ENCODE measurements around the gene H2BK1.

H2BK1 gene

DNA sequence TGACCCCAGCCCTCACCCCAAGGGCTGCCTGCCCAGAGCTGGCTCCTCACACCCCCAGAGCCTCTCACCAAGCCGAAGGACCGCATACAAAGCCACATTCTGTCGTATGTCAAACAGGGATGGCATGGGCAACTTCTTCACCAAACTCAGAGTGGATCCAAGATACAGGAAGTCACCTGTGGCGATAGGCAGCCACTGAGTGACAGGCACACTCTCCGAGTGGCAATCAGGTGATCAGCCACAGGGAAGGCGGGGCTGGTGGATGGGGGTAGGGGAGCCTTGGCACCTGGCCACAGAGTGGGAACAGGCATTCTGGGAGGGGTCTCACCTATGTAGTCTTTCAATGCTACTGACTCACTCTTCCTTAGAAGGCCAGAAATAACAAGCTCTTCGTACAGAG lies 16.1 kb downstream of the H2BK1 start:
- H2AFZ ChIP-seq (ENCODE audit: low read depth), result no peak overlapping the region

DNA sequence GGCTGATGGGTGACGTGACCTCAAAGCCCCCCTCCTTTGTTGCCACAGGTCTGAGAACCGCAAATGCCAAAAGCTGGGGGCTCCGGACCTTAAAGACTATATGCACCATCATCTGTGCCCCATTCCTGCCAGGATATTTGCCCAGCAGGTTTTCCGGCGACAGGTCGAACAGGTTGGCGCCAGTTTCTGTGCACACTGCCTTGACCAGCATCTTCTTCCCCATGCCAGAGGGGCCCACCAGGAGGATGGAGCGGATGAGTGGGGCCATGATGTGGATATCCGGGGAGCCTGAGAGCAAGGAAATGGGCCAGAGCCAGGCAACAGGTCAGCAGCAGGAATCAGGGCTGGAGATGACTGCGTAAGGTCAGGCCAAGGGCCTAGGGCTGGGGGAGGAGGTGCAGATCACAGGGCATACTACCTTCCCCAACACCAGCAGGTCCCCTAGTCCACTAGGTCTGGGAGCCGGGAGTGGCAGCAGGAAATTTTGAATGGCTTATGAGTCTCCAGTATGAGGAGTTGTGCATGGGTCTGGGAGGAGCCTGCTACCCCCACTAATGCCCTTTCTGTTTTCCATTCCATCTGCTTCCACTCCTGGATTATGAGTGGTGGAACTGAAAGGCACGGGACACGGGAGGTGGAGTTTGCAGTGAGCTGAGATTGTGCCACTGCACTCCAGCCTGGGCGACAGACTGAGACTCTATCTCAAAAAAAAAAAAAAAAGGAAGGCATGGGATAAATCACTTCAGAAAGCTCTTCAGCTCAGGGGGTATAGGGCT lies 16.9 kb downstream of the H2BK1 start:
- peaks cover 100% of the 10 kb centered on the region for H3K27me3 ChIP-seq (ENCODE audit: insufficient read depth, low read depth)
- TF ChIP-seq, protein P1, sequence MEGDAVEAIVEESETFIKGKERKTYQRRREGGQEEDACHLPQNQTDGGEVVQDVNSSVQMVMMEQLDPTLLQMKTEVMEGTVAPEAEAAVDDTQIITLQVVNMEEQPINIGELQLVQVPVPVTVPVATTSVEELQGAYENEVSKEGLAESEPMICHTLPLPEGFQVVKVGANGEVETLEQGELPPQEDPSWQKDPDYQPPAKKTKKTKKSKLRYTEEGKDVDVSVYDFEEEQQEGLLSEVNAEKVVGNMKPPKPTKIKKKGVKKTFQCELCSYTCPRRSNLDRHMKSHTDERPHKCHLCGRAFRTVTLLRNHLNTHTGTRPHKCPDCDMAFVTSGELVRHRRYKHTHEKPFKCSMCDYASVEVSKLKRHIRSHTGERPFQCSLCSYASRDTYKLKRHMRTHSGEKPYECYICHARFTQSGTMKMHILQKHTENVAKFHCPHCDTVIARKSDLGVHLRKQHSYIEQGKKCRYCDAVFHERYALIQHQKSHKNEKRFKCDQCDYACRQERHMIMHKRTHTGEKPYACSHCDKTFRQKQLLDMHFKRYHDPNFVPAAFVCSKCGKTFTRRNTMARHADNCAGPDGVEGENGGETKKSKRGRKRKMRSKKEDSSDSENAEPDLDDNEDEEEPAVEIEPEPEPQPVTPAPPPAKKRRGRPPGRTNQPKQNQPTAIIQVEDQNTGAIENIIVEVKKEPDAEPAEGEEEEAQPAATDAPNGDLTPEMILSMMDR (conservative IDR thresholded peaks at IDR 0.05; ENCODE audit: low read depth, low read length), result no peak

More for the DNA sequence above, 16.1 kb downstream of the H2BK1 start:
- H3K27me3 ChIP-seq (ENCODE audit: insufficient read depth, low read depth), result peaks cover 100% of the 10 kb centered on the region
- no peak overlapping the region for H3K4me2 ChIP-seq
- no peak overlapping the region for H3K9ac ChIP-seq
- H3K4me3 ChIP-seq (IDR thresholded peaks at IDR 0.05; ENCODE audit: insufficient read depth, low read depth, low read length), result no peak overlapping the region
- H3K79me2 ChIP-seq (ENCODE audit: insufficient read depth, low read depth), result no peaks in the 10 kb centered on the region
- TF ChIP-seq, protein P1 (conservative IDR thresholded peaks at IDR 0.05; ENCODE audit: low read depth, low read length), result no peak
- no peaks in the 10 kb centered on the region for H3K36me3 ChIP-seq (ENCODE audit: insufficient read depth)
- no peaks in the 10 kb centered on the region for H4K20me1 ChIP-seq (ENCODE audit: insufficient read depth)
- no peak overlapping the region for H3K27ac ChIP-seq
- no peaks in the 10 kb centered on the region for H3K4me1 ChIP-seq (ENCODE audit: low read depth, poor library complexity, severe bottlenecking)

DNA sequence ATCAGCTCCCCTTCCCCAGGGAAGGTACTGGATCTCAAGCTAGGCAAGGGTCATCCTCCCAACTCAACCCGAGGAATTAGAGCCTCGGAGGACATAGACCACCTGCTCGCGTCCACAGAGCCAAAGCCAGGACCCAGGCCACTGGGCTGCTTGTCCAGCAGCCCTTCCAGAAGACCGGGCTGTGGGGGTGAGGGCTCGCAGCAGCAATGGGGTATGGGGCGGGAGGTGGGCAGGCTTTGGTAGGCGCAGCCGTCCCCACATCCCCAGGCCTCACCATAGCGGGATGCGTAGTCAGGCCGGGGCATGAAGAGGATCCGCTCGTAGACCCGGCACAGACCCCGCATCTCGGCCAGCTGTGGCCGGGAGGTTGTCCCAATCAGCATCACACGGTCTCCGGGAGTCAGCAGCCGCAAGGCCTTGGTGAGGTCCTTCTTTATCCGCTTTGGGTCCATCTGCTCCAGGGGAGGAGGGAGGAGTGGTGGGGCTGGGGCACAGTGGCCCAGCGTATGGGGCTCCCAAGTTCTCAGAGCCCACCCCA lies 18.2 kb downstream of the H2BK1 start:
- no peak overlapping the region for H3K27ac ChIP-seq

More for the DNA sequence above, 16.9 kb downstream of the H2BK1 start:
- H3K4me2 ChIP-seq, result no peak overlapping the region
- H3K79me2 ChIP-seq (ENCODE audit: insufficient read depth, low read depth), result no peaks in the 10 kb centered on the region
- H4K20me1 ChIP-seq (ENCODE audit: insufficient read depth), result no peaks in the 10 kb centered on the region
- H3K27ac ChIP-seq, result no peak overlapping the region
- H2AFZ ChIP-seq (ENCODE audit: low read depth), result no peak overlapping the region
- no peaks in the 10 kb centered on the region for H3K36me3 ChIP-seq (ENCODE audit: insufficient read depth)
- no peak overlapping the region for H3K9ac ChIP-seq
- H3K4me1 ChIP-seq (ENCODE audit: low read depth, poor library complexity, severe bottlenecking), result no peaks in the 10 kb centered on the region
- H3K4me3 ChIP-seq (IDR thresholded peaks at IDR 0.05; ENCODE audit: insufficient read depth, low read depth, low read length), result no peak overlapping the region

DNA sequence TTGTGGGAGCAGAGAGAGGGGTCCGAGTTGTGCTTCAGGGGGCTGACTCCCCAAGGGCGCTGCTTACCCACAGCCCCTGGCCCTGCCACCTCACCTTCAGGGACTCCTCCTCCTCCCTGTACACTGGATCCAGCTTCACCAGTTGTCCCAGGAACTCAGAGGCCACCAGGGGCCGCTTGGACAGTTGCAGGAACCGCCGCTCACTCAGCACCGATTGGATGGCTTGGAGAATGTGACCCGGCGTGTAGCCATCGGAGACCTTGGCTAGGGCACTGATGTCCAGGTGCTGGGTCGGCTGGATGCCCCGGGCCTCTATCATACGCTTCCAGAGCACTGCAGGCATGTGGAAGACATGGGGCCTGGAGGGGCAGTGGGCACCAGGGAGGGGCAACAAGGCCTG lies 18.7 kb downstream of the H2BK1 start:
- TF ChIP-seq, protein P1 (conservative IDR thresholded peaks at IDR 0.05; ENCODE audit: low read depth, low read length), result no peak

More for the DNA sequence above, 18.2 kb downstream of the H2BK1 start:
- TF ChIP-seq, protein P1 (conservative IDR thresholded peaks at IDR 0.05; ENCODE audit: low read depth, low read length), result no peak
- H3K4me1 ChIP-seq (ENCODE audit: low read depth, poor library complexity, severe bottlenecking), result no peaks in the 10 kb centered on the region
- H2AFZ ChIP-seq (ENCODE audit: low read depth), result no peak overlapping the region
- no peak overlapping the region for H3K4me3 ChIP-seq (IDR thresholded peaks at IDR 0.05; ENCODE audit: insufficient read depth, low read depth, low read length)
- no peaks in the 10 kb centered on the region for H3K36me3 ChIP-seq (ENCODE audit: insufficient read depth)
- peaks cover 96% of the 10 kb centered on the region for H3K27me3 ChIP-seq (ENCODE audit: insufficient read depth, low read depth)
- no peaks in the 10 kb centered on the region for H4K20me1 ChIP-seq (ENCODE audit: insufficient read depth)
- H3K79me2 ChIP-seq (ENCODE audit: insufficient read depth, low read depth), result no peaks in the 10 kb centered on the region
- no peak overlapping the region for H3K9ac ChIP-seq
- H3K4me2 ChIP-seq, result no peak overlapping the region

More for the DNA sequence above, 18.7 kb downstream of the H2BK1 start:
- Histone ChIP-seq H2AFZ (ENCODE audit: low read depth) (no peak overlapping the region), H3K4me2 (no peak overlapping the region), H3K9ac (no peak overlapping the region), H3K4me3 (IDR thresholded peaks at IDR 0.05; ENCODE audit: insufficient read depth, low read depth, low read length) (no peak overlapping the region), H3K27me3 (ENCODE audit: insufficient read depth, low read depth) (peaks cover 96% of the 10 kb centered on the region), H3K79me2 (ENCODE audit: insufficient read depth, low read depth) (no peaks in the 10 kb centered on the region), H3K36me3 (ENCODE audit: insufficient read depth) (no peaks in the 10 kb centered on the region), H3K4me1 (ENCODE audit: low read depth, poor library complexity, severe bottlenecking) (no peaks in the 10 kb centered on the region), H3K27ac (no peak overlapping the region), H4K20me1 (ENCODE audit: insufficient read depth) (no peaks in the 10 kb centered on the region)
